ENCODE data around the gene IRF8.
A peak's percentile ranks its signal among the peaks of the same experiment; 100 is the strongest.

Gene IRF8

GRCh38 chr16:85918436-85918835 is 19.5 kb downstream of the IRF8 start:
- Histone ChIP-seq H3K27me3 (ENCODE audit: low read depth) (no peaks in the 10 kb centered on the region), H3K9me3 (no peaks in the 10 kb centered on the region), H3K4me1 (no peaks in the 10 kb centered on the region), H3K4me3 (no peak overlapping the region), H3K36me3 (replicated peaks) (no peaks in the 10 kb centered on the region)
- no peak for DNase-seq (ENCODE audit: low spot score in 2 of 2)
- in situ Hi-C loops (cut with MboI; ENCODE audit: low sequenced_read_pairs) = no loop called here

GRCh38 chr16:85919271-85920267 is 20.6 kb downstream of the IRF8 start:
- DNase-seq (ENCODE audit: low spot score in 2 of 2) = no peak
- Histone ChIP-seq H3K9me3 (no peaks in the 10 kb centered on the region), H3K4me3 (no peak overlapping the region), H3K36me3 (replicated peaks) (no peaks in the 10 kb centered on the region), H3K27me3 (ENCODE audit: low read depth) (no peaks in the 10 kb centered on the region), H3K4me1 (no peaks in the 10 kb centered on the region)
- in situ Hi-C loops (cut with MboI; ENCODE audit: low sequenced_read_pairs) = loop anchor here (5.0 kb wide), 1 partner anchor 53 kb away; no protein-coding TSS in a partner anchor

- no peaks in the 10 kb centered on the region for H3K27me3 ChIP-seq (ENCODE audit: low read depth)
- in situ Hi-C loops (cut with MboI; ENCODE audit: low sequenced_read_pairs) = loop anchor here (5.0 kb wide), 1 partner anchor 51 kb away; no protein-coding TSS in a partner anchor
- no peak for DNase-seq (ENCODE audit: low spot score in 2 of 2)
- H3K9me3 ChIP-seq = no peaks in the 10 kb centered on the region
- no peak overlapping the region for H3K4me3 ChIP-seq
- H3K4me1 ChIP-seq = no peaks in the 10 kb centered on the region
- H3K36me3 ChIP-seq (replicated peaks) = no peaks in the 10 kb centered on the region
Measured at GRCh38 chr16:85921026-85921425, 22.1 kb downstream of the IRF8 start.

GRCh38 chr16:85923153-85924021 is 24.4 kb downstream of the IRF8 start:
- in situ Hi-C loops (cut with MboI; ENCODE audit: low sequenced_read_pairs) = loop anchor here (5.0 kb wide), 1 partner anchor 49 kb away; no protein-coding TSS in a partner anchor

GRCh38 chr16:85924675-85925074 is 25.7 kb downstream of the IRF8 start:
- DNase-seq (ENCODE audit: low spot score in 2 of 2) = peak; percentile 14 to 31
- in situ Hi-C loops (cut with MboI; ENCODE audit: low sequenced_read_pairs) = loop anchor here (5.0 kb wide), 1 partner anchor 48 kb away; no protein-coding TSS in a partner anchor
- Histone ChIP-seq H3K27me3 (ENCODE audit: low read depth) (peaks cover 19% of the 10 kb centered on the region), H3K36me3 (replicated peaks) (no peaks in the 10 kb centered on the region), H3K9me3 (no peaks in the 10 kb centered on the region), H3K4me3 (no peak overlapping the region), H3K4me1 (no peaks in the 10 kb centered on the region)

More at GRCh38 chr16:85923153-85924021, 24.4 kb downstream of the IRF8 start:
- Histone ChIP-seq H3K4me3 (no peak overlapping the region), H3K36me3 (replicated peaks) (no peaks in the 10 kb centered on the region), H3K4me1 (no peaks in the 10 kb centered on the region), H3K27me3 (ENCODE audit: low read depth) (peaks cover 14% of the 10 kb centered on the region), H3K9me3 (no peaks in the 10 kb centered on the region)
- no peak for DNase-seq (ENCODE audit: low spot score in 2 of 2)

- Histone ChIP-seq H3K36me3 (replicated peaks) (no peaks in the 10 kb centered on the region), H3K27me3 (ENCODE audit: low read depth) (peaks cover 19% of the 10 kb centered on the region), H3K9me3 (no peaks in the 10 kb centered on the region), H3K4me1 (no peaks in the 10 kb centered on the region), H3K4me3 (no peak overlapping the region)
- no peak for DNase-seq (ENCODE audit: low spot score in 2 of 2)
- in situ Hi-C loops (cut with MboI; ENCODE audit: low sequenced_read_pairs) = no loop called here
Measured at GRCh38 chr16:85926370-85926769, 27.4 kb downstream of the IRF8 start.

- no peak for DNase-seq (ENCODE audit: low spot score in 2 of 2)
- Histone ChIP-seq H3K27me3 (ENCODE audit: low read depth) (peaks cover 19% of the 10 kb centered on the region), H3K4me3 (no peak overlapping the region), H3K4me1 (no peaks in the 10 kb centered on the region), H3K36me3 (replicated peaks) (no peaks in the 10 kb centered on the region), H3K9me3 (no peaks in the 10 kb centered on the region)
- in situ Hi-C loops (cut with MboI; ENCODE audit: low sequenced_read_pairs) = no loop called here
Measured at GRCh38 chr16:85927371-85927770, 28.4 kb downstream of the IRF8 start.

GRCh38 chr16:85927959-85928358 is 29.0 kb downstream of the IRF8 start:
- Histone ChIP-seq H3K36me3 (replicated peaks) (no peaks in the 10 kb centered on the region), H3K27me3 (ENCODE audit: low read depth) (peaks cover 19% of the 10 kb centered on the region), H3K4me3 (no peak overlapping the region), H3K4me1 (no peaks in the 10 kb centered on the region), H3K9me3 (no peaks in the 10 kb centered on the region)
- in situ Hi-C loops (cut with MboI; ENCODE audit: low sequenced_read_pairs) = no loop called here
- no peak for DNase-seq (ENCODE audit: low spot score in 2 of 2)

- no peak for DNase-seq (ENCODE audit: low spot score in 2 of 2)
- in situ Hi-C loops (cut with MboI; ENCODE audit: low sequenced_read_pairs) = no loop called here
- Histone ChIP-seq H3K4me3 (no peak overlapping the region), H3K27me3 (ENCODE audit: low read depth) (peaks cover 19% of the 10 kb centered on the region), H3K9me3 (no peaks in the 10 kb centered on the region), H3K4me1 (no peaks in the 10 kb centered on the region), H3K36me3 (replicated peaks) (no peaks in the 10 kb centered on the region)
Measured at GRCh38 chr16:85928401-85928820, 29.4 kb downstream of the IRF8 start.

- no peaks in the 10 kb centered on the region for H3K36me3 ChIP-seq (replicated peaks)
- H3K4me3 ChIP-seq = no peak overlapping the region
- no peaks in the 10 kb centered on the region for H3K9me3 ChIP-seq
- no peak for DNase-seq (ENCODE audit: low spot score in 2 of 2)
- peaks cover 19% of the 10 kb centered on the region for H3K27me3 ChIP-seq (ENCODE audit: low read depth)
- in situ Hi-C loops (cut with MboI; ENCODE audit: low sequenced_read_pairs) = no loop called here
- H3K4me1 ChIP-seq = no peaks in the 10 kb centered on the region
Measured at GRCh38 chr16:85929259-85929721, 30.3 kb downstream of the IRF8 start.

- in situ Hi-C loops (cut with MboI; ENCODE audit: low sequenced_read_pairs) = no loop called here
- Histone ChIP-seq H3K4me3 (no peak overlapping the region), H3K27me3 (ENCODE audit: low read depth) (peaks cover 22% of the 10 kb centered on the region), H3K9me3 (no peaks in the 10 kb centered on the region), H3K4me1 (no peaks in the 10 kb centered on the region), H3K36me3 (replicated peaks) (no peaks in the 10 kb centered on the region)
- DNase-seq (ENCODE audit: low spot score in 2 of 2) = no peak
Measured at GRCh38 chr16:85930301-85930700, 31.3 kb downstream of the IRF8 start.

- in situ Hi-C loops (cut with MboI; ENCODE audit: low sequenced_read_pairs) = no loop called here
Measured at GRCh38 chr16:85931596-85932402, 32.8 kb downstream of the IRF8 start.

GRCh38 chr16:85934210-85934609 is 35.2 kb downstream of the IRF8 start:
- in situ Hi-C loops (cut with MboI; ENCODE audit: low sequenced_read_pairs) = no loop called here
- Histone ChIP-seq H3K27me3 (ENCODE audit: low read depth) (peaks cover 15% of the 10 kb centered on the region; the same call in 1 of the 2 replicates), H3K36me3 (replicated peaks) (no peaks in the 10 kb centered on the region), H3K9me3 (no peaks in the 10 kb centered on the region), H3K4me1 (no peaks in the 10 kb centered on the region), H3K4me3 (no peak overlapping the region)
- DNase-seq (ENCODE audit: low spot score in 2 of 2) = no peak

More at GRCh38 chr16:85931596-85932402, 32.8 kb downstream of the IRF8 start:
- Histone ChIP-seq H3K4me3 (no peak overlapping the region), H3K36me3 (replicated peaks) (no peaks in the 10 kb centered on the region), H3K27me3 (ENCODE audit: low read depth) (peaks cover 32% of the 10 kb centered on the region), H3K9me3 (no peaks in the 10 kb centered on the region), H3K4me1 (no peaks in the 10 kb centered on the region)
- no peak for DNase-seq (ENCODE audit: low spot score in 2 of 2)
